ENCODE measurements around the gene PPM1G.
"Not testable (repeated sequence)": the region's sequence is repeated elsewhere in the genome, so short reads cannot be mapped to it uniquely, and the experiment has no call there.

The PPM1G gene

GRCh38 chr2:27362678-27363420 lies 46.5 kb downstream of the PPM1G start:
- TF ChIP-seq CTCF (IDR thresholded peaks at IDR 0.05; ENCODE audit: low read depth, low read length): no peak
- no peak for DNase-seq (ENCODE audit: low read depth in 2 of 2)
- no peak overlapping the region for H3K4me3 ChIP-seq (replicated peaks in 1 of 2; ENCODE audit: low read depth in 2 of 2, low read length in 2 of 2)

GRCh38 chr2:27356382-27357181 lies 52.8 kb downstream of the PPM1G start, which contains the start of gene GTF3C2:
Gene GTF3C2 (minus strand): TSS chr2:27356764. CDS start chr2:27343554, 13,210 bp downstream.
- DNase-seq (ENCODE audit: low read depth in 2 of 2): peak; percentile 97 to 99
- TF ChIP-seq CTCF (IDR thresholded peaks at IDR 0.05; ENCODE audit: low read depth, low read length): no peak
- H3K4me3 ChIP-seq (replicated peaks in 1 of 2; ENCODE audit: low read depth in 2 of 2, low read length in 2 of 2): peak within 1 kb of the TSS; percentile 98

- DNase-seq (ENCODE audit: low read depth in 2 of 2): peak; percentile 63 to 64
- no peak for TF ChIP-seq CTCF (IDR thresholded peaks at IDR 0.05; ENCODE audit: low read depth, low read length)
- H3K4me3 ChIP-seq (replicated peaks in 1 of 2; ENCODE audit: low read depth in 2 of 2, low read length in 2 of 2): peak overlapping the region; percentile 98
Measured at GRCh38 chr2:27356056-27356381, 53.4 kb downstream of the PPM1G start.

GRCh38 chr2:27354597-27354927 lies 54.8 kb downstream of the PPM1G start:
- TF ChIP-seq CTCF (IDR thresholded peaks at IDR 0.05; ENCODE audit: low read depth, low read length): no peak
- DNase-seq (ENCODE audit: low read depth in 2 of 2): no peak
- H3K4me3 ChIP-seq (replicated peaks in 1 of 2; ENCODE audit: low read depth in 2 of 2, low read length in 2 of 2): no peak overlapping the region

- peak; percentile 22 to 43 for DNase-seq (ENCODE audit: low read depth in 2 of 2)
- TF ChIP-seq CTCF (IDR thresholded peaks at IDR 0.05; ENCODE audit: low read depth, low read length): no peak
- no peak overlapping the region for H3K4me3 ChIP-seq (replicated peaks in 1 of 2; ENCODE audit: low read depth in 2 of 2, low read length in 2 of 2)
Measured at GRCh38 chr2:27353762-27354596, 55.4 kb downstream of the PPM1G start.

GRCh38 chr2:27353386-27353761 lies 56.0 kb downstream of the PPM1G start:
- DNase-seq (ENCODE audit: low read depth in 2 of 2); H3K4me3 ChIP-seq (replicated peaks in 1 of 2; ENCODE audit: low read depth in 2 of 2, low read length in 2 of 2): not testable (repeated sequence)

Measured in cardiac fibroblast (primary cell).